Activated CD4-positive, alpha-beta T cell treated with anti-CD3 and anti-CD28 coated beads for 4 hours (primary cell): ENCODE data around the gene MYH1.
"Not testable (repeated sequence)": the region's sequence is repeated elsewhere in the genome, so short reads cannot be mapped to it uniquely, and the experiment has no call there.

Source experiments
- DNase-seq, 2 donors: peaks; one replicate each; pipeline ENCODE4 v3.0.0-alpha.2; 2020

Gene MYH1

DNA sequence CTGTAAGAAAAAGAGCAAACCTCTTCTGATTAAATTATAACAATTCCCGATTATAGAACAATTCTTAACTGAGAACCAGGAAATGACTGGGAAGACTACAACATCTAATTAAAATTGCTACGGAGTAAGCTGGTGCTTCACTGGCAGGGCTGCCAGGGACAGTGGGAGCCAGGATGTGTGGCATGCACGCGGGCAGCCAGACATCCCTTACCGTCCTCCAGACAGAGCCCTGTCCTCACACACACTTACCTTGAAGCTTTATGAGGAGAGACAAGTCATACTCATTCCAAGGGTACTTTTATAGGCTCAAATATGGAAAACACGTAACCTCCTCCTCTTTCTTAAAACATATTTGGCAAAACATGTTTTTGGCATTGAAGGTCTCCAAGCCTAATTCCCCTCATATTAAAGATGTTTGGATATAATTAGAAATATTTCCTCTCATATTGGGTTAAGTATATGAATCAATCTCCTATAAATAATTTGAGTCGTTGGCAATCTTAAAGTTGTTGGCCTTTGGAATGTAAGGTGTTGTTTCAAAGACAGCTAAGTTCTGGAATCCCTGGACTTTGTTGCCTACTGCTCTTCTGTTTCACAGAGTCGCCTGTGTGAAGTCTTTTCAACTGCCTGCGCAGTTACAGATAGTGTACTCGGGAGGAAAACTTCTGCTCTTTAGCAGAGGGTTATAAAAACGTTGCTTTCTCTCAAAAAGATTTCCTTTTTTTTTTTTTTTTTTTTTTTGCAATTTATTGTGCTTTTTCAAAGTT, at the start of gene MYH1:
TSS of gene MYH1 (minus strand) at position 272 of the 767 bp plus-strand sequence. CDS start 1,900 bp downstream, outside the sequence.
- no peak for DNase-seq

DNA sequence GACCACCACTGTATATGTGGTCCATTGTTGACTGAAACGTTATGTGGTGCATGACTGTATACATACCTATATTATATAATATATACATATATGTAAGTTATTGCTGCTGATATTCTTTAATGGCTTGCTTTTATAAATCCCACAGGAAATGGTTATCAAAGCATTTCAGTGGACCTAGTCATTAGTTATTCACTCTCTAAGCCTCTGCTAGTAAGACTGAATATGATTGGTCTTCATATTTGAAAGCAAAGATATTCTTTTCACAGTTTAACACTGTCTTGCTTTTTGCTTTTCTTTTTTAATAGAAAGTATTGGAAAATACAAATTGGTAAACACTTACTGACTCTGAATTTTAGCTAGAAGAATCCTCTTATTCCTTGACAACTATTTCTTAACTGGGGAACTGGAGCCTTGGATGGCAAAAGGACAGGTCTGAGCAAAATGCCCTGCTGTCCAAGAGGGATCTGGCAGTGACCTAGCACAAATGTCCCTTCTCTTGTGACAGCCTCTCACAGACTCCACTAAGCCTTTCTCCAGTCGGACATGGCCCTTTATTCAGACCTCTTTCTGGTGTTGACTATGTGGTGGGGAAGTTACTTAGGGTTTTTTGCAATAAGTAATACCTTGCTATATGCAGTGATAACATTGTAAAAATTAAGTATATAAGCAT, 45.8 kb upstream of the MYH1 start:
- DNase-seq: no peak

DNA sequence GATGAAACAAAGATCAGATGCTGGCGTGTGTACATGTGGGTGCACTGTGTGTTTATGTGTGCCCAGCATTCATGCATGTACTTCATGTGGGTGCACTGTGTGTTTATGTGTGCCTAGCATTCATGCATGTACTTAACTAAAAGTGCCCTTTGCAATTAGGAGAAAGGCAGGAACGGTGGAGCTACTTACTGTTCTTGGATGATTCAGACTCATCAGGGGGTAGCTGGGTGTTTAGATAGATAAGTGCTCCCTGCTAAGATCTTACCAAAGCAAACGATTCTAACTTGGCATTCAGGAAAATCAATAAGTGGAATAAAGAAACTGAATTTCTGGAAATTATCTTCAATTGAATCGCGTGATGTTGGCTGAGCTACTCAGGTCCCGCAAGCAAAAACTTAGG, 39.7 kb upstream of the MYH1 start:
- DNase-seq: no peak

DNA sequence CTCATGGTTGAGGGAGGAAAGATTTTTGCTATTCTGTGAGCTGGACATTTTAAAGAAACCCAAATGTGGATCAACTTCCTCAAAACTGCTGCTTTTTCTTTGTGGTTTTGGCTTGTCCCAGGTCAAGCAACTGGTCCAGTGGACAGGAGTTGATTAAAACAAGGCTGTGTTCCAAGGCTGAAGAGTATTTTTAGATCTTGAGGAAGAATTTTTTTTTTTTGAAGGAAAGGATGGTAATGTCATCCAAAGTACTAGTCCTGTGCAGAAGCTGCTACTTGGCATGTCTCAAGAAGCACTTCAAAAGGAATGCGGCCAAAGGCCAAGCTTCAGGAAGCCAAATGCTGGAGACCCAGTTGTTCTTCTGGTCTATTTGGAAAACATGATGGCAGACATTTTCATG, 39.1 kb upstream of the MYH1 start:
- DNase-seq: no peak

DNA sequence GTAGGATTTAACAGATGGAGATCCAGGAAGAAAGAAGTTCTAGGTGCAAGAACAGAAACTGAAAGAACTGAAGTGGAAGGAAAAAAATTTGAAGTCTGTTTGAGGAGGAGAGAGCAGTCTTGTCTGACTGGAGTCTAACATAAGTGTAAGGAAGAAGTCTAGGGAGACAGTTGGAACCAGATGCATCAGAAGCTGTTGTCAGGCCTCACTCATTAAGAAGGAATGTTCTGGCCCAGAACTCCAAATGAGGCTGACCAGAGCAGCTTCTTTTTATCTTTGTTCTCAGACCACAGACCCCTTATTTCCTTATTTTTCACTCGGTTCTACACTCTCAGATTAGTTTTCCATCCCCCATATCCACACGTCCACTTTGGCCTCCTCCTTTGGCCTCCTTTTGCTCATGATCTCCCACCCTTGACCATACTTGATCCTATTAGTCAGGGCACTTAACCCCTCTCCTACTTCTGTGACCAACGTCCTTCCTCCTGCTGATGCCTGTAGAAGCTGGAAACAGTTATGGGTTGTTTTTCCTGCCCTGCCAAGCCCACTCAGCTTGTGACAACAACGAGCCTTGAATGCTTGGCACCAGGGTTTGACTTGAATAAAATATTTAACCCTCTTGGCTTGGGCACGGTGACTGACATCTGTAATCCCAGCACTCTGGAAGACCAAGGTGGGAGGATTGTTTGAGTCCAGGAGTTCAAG, 38.1 kb upstream of the MYH1 start:
- no peak for DNase-seq

DNA sequence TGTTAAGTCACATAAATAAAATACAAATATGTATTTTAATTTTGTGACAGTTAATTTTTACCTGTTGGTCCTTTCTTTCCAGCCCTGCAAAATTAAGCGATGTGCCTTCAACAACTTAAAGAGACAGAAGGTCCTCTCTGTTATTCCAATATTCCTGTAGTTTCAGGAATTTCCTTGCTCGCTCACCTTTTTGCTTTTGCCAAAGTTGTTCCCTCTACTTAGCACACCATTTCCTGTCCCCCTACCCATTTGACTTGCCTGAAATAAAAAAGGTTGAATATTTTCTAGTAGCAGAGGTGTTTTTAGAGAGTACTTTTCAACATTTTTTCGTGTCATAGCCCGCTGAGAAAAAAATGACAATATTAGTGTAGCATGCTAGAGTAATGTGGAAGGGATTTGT, 31.7 kb upstream of the MYH1 start:
- DNase-seq: no peak

DNA sequence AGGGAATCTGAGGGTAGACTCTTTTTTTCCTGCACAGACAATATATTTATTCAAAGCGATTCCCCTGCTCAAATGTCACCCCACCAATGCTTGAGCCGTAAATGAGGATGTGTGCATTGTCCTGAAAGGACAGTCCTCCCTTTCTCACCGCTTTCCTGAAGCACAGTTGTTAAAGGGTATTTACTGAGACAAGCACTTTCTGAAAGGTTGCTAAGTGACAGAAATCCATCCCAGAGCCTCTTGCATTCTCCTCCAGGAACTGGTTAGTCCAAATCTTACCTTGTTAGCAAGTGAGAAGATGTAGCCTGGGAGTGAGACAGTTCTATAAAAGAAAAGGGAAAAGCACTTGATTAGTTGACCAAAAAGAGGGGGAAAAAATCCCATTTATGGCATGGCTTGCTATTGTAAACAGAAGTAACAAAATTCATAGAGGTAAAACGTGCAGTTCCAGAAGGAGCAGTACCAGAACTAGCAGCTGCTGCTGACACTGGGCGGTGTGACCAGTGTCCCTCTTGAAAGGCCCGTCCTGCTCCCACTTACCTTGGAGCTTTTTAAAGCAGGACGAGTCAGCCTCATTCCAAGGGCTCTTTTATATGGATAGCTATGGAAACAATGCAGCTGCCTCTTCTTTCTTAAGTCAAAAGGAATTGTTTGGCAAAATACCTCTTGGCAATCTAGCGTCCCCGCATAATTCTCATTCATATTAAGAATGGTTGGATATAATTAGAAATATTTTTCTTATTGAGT, 30.9 kb upstream of the MYH1 start, which contains the start of gene MYH2:
TSS of gene MYH2 (minus strand) at position 563 of the 747 bp plus-strand sequence. CDS start 1,738 bp downstream, outside the sequence.
- no peak for DNase-seq

DNA sequence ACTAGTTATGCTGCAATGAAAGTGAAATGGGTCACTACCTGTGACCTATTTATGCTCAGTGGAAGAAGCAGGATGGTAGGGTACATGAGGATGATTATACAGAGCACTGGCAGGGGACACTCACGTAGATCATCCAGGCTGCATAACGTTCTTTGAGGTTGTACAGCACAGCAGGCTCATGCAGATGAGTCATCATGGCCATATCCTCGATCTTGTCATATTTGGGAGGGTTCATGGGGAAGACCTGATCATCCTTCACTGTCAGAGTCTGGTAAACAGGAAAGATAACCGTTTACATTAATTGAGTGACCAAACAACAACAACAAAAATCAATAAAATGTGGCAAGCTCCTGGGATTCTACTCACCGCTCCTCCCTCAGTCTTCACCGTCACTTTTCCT, 29.0 kb upstream of the MYH1 start:
- no peak for DNase-seq

DNA sequence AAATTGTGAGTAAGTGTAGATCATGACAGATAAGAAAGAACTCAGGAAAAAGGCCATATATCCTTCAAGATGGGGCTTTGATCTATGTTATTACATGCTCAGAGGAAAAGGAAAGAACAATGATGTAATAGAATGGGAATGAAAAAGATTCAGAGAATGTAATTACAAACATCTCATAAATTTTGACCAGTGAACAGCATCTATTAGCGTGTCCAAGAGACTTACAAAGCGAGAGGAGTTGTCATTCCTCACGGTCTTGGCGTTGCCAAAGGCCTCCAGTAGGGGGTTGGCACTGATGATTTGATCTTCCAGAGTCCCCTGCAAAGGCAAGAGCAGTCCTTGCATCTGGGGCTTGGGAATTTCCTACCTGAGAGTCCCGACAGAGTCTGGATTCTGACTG, 25.1 kb upstream of the MYH1 start:
- DNase-seq: not testable (repeated sequence)

DNA sequence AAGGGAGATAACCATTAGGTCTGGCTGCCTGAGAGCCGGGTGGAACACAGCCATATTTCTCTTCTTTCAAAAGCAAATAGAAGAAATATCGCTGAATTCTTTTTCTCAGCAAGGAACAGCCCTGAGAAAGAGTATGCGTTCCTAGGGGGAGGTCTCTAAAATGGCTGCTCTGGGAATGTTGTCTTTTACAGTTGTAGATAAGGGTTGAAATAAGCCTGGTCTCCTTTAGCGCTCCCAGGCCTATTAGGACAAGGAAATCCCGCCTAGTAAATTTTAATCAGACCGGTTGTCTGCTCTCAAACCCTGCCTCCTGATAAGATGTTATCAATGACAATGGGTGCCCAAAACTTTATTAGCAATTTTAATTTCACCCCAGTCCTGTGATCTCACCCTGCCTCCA, 22.8 kb upstream of the MYH1 start:
- not testable (repeated sequence) for DNase-seq

DNA sequence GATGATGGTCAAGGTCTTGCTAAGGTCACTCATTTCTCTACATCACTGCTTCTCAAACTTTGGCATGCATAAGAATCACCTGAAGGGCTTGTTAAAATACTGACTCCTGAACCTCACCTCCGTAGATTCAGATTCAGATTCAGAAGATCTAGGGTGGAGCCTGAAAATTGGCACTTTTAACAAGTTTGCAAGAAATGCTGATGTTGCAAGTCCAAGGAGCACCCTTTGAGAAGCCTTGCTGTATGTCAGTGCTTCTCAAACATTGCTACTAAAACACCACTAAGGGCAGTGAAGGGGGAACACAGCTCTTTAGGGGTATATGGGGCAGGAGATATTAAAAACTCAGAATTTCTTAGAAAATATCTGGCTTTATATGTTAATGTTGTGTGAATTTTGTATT, 13.7 kb upstream of the MYH1 start:
- no peak for DNase-seq

DNA sequence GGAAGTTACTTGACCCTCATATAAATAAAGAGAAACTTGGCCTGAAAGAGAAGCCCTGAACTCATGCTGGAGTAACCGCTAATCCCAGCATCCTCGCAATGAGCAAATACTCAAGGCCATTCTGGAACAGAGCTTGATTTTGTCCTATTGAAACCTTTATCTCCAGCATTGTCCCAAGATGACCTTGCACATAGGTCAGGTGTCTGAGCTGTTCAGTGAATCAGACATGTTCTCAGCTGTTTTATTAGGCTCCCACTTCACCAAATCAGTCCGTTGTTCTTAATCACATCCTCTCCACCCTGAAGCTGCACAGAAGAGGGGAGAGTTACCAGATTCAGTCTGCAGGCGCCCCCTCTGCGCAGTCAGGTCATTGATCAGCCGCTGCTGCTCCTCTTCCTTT, 9.1 kb upstream of the MYH1 start:
- DNase-seq: no peak

DNA sequence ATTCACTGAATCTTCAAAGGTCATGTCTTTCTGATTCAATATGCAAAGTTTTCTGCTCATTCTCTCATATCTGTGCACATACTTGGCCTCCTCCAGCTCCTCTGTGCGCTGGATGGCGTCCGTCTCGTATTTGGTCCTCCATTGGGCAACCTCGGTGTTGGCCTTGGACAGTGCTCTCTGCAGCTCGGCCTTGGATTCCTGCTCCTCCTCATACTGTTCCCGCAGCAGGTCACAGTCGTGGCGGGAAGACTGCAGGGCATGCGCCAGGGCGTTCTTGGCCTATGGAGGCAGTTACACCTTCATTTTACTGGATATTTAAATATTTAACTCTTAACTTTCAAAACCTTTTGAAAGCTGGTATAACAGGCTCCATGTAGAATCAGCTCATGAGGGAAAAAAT, 8.2 kb upstream of the MYH1 start:
- no peak for DNase-seq

DNA sequence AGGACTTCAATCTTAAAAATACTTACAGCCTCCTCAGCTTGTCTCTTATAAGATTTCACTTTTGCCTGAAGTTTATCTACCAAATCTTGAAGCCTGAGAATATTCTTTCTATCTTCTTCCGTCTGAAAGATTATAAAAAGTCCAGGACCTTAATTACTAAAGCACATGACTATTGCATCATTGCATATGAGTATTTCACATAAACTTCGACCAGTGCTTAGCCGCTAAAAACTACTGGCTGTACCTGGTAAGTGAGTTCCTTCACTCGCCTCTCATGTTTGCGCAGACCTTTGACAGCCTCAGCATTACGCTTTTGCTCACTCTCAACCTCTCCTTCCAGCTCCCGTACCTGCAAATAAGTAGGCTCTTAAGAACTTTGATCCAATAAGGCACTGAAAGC, 4.7 kb upstream of the MYH1 start:
- no peak for DNase-seq

DNA sequence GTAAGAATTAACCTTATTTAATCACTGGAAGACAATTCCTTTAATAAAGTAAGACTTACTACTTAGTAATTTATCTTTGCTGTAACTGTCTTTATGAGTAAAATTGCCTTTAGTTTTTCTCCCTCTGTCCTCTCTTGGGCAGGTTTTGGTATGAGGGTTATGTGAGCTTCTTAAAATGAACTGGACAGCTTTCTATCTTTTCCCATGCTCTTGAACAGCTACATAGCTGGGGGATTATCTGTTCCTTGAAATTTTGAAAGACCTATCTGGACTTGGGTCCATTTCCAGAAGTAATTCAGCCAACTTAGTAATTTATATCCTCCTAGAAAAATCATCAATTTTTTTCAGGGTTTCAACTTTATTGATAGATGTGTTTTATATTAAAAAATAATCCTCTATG, 3.6 kb upstream of the MYH1 start:
- no peak for DNase-seq

DNA sequence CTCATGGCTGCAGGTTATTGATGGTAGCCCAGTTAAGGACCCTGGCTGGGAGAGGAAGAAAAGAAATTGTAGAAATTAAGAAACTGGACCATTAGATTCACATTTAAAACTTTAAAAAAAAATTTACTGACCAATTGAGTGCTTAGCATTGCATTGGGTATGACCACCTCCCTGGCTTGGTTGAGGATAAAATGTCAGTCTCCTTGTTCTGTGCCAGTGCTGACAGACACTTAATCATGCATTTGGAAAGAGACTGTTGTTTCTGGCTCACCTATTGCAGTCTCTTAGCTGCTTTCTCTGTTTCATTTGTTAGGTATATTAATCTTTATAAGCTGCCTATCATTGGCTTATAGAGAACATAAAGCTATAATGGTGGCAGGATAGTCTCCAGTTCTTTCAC, 1.7 kb downstream of the MYH1 start:
- no peak for DNase-seq

DNA sequence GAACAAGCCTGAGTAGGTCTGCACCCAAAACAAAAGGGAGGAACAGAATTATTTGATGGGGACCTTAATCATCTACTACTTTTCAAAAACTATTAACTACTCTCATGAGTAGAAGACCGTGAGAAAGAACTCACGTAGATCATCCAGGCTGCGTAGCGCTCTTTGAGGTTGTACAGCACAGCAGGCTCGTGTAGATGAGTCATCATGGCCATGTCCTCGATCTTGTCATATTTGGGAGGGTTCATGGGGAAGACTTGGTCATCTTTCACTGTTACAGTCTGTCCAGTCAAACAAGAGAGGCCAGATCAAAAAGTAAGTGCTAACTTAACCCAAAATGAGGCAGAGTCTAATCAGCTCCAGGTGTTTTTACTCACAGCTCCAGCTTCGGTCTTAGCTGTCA, 2.3 kb downstream of the MYH1 start:
- DNase-seq: no peak

DNA sequence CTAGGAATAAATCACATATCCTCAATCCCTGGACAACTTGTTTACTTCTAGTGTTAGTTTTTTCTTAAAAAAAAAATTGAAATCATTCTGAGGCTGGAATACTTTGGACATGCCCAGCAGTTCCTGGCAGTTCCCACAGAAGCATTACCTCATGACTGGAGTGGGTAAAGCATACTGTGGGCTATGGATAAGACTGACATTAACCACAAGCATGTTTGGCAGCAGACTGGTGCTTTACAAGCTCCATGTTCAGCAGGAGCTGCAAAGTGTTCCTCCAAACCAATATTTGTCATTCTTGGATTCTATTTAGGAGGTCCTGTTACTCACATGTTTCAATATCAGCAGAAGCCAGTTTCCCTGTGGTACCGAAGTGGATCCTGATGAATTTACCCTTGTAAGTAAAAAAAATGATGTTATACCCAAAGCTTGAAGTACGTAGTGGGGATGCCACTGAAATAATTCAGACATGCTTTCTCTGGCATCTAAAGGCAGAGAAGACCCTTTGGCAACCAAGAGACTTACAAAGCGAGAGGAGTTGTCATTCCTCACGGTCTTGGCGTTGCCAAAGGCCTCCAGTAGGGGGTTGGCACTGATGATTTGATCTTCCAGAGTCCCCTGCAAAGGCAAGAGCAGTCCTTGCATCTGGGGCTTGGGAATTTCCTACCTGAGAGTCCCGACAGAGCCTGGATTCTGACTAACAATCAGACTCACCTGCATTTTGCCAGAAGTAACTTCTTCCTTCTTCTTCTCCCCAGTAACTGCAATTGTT, 4.9 kb downstream of the MYH1 start:
- no peak for DNase-seq

DNA sequence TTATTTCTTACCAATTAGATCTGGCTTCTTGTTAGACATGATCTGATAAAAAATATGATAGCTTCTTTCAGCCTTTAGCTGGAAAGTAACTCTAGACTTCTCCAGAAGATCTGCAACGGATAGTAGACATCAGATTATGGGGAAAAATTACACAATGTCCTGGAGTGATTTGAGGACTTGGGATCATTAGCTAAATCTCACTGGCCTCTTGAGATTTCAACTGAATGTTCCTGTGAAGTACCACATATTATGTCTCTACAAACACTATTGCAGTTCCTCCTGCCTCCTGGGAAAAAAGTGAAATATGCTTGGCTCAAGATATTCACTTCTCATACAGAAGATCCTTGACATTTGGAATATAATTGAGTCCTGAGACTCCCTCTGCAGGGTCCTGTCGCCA, 5.5 kb downstream of the MYH1 start:
- DNase-seq: no peak

DNA sequence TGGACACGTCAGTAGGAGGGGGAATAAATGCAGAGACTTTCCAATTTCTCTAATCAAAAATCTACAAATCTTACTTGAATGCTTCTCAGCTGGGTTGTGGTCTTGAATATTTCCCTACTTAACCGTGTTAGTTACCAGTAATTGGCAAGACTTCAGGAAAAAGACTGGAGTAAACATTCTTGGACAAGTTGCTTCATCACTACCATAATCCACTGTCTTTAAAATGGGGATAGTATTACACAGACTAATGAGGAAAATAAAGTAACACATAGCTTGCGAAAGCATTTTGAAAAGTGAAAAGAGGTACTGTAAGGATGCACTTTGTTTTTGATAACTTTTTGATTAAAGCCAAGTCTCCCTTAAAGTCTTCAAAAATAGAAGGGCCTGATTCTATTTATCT, 18.4 kb downstream of the MYH1 start:
- DNase-seq: no peak

DNA sequence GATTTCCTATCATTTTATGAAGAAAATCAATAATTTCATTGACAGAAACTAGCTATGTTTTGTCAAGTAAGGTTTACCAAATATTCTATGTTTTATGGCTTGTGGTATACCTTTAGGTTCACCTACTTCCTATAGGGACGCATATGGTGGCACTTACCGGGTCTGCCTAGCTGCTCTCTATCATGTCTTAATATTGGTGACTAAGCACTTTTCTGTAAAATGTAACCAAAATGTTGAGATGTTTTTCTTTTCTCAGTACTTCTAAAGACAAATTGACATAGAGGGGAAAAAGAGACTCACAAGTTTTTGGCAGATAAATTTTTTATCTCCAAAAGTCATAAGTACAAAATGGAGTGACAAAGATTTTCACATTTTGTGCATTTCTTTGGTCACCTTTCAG, 26.3 kb downstream of the MYH1 start:
- DNase-seq: no peak

DNA sequence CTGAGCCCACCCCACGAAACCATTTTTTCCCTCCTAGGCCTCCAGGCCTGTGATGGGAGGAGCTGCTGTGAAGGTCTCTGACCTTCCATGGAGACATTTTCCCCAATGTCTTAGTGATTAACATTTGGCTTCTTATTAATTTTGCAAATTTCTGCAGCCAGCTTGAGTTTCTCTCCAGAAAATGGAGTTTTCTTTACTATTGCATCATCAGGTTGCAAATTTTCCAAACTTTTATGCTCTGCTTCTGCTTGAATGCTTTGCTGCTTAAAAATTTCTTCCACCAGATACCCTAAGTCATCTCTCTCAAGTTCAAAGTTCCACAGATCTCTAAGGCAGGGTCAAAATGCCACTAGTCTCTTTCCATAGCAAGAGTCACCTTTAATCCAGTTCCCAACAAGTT, 36.1 kb downstream of the MYH1 start:
- no peak for DNase-seq
